CD4-positive, alpha-beta T cell treated with Interleukin-21 for 1 hour (primary cell): Measurements from ENCODE around the gene PCBD1.
"Not testable (repeated sequence)": the region's sequence is repeated elsewhere in the genome, so short reads cannot be mapped to it uniquely, and the experiment has no call there.

Source experiments
- DNase-seq: peaks from one replicate; pipeline ENCODE4 v3.0.0-alpha.2; 2020

Gene PCBD1

DNA sequence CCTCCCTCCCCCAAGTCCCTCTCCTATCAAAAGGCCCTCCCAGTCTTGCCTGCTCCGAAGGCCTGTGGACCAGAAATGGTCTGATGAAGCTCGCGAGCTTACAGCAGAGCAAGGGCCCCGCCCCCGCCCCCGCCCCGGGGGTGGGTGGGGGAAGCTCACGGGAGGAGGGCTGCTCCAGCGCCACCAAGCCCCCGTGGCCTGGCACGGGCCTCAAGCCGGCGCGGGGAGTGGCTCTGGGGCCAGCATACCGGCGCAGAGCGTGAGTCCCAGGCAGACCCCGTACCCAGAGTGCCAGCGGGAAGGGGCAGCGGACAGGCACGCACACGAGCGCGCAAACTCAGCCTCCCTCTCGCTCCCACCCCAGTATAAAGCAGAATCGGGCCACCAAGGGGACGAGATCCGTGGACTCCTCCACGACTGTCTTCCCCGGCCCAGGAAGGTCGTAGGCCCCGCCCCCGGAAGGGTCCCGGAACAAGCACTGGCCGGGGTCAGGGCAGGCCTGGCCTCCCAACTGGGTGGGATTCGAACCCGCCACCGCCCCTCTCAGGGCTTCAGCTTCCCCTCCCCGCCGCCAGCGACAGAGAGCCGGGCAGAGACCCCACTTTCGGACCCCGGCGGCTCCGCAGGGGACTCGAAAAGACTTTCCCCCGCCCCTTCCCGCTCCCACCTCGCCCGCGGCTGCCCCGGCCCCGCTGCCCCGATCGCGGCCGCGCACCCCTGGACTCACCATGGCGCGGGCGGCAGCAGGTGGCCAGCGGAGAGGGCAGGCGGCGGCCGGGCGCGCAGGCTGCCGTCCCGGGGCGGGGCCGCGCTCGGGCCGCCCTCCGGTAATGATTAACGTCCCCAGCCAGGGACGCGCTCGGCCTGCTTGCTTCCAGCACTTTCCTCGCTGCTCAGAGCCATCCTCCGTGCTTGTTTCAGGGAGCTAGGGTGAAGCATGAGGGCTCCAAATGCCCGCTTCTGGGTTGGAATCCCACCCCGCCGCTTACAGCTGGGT, at the start of gene PCBD1:
Gene PCBD1 (minus strand): TSS at position 762 of the 997 bp plus-strand sequence. CDS start 32 bp downstream, at position 730.
- DNase-seq = peak; percentile 74

DNA sequence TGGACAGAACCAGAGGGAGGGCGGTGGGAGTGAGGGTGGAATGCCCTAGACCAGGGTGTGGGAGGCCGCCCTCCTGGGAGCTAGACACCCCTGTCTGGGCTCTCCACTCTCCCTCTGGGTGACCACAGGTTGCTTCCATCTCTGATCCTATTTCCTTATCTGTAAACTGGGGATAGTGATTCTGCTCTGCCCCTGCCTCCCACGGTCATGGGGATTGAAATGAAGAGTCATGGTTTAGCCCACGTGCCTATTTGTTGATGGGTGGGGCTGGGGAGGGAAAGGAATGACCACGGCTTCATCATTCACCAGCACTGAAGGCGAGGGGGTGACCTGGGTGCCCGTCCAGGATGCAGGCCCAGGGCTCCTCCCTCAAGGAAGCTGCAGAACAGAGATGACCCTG, 49.3 kb upstream of the PCBD1 start:
- no peak for DNase-seq

DNA sequence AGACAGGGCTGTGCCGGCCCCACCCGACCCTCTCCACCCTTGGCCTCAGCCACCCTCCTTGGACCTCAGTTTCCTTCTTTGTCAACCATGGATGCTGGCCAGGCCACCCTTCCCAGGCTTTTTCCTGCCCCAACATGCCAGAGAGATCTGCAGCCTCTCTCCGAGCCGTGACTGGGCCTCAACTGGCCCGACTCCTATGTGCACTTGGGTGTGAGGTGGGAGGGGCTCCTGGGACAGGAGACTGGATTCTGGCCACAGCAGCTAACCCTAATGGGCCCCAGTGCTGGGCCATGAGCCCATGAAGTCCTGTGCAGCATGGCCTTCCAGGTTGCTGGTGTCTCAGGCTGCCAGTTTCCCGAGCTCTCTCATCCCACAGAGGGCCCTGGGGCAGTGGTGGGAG, 47.7 kb upstream of the PCBD1 start:
- no peak for DNase-seq

DNA sequence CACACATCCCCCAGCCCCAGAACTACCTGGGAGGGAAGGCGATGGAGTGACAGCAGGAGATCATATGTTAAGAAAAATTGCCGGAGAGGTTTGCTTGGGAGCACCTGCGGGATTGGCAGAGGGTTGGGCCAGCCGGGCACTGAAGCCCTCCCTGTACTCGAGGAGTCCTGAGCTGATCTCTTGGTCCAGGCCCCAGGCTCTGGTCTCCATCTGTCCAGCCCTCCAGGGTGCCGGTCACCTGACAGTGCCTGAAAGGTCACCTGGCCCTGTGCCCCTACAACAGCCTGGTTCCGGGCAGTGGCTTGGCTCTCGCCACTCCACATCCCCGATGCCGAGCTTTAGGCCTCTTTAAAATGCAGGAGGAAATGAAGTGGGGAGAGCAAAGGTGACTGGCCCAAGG, 47.3 kb upstream of the PCBD1 start:
- DNase-seq = no peak

DNA sequence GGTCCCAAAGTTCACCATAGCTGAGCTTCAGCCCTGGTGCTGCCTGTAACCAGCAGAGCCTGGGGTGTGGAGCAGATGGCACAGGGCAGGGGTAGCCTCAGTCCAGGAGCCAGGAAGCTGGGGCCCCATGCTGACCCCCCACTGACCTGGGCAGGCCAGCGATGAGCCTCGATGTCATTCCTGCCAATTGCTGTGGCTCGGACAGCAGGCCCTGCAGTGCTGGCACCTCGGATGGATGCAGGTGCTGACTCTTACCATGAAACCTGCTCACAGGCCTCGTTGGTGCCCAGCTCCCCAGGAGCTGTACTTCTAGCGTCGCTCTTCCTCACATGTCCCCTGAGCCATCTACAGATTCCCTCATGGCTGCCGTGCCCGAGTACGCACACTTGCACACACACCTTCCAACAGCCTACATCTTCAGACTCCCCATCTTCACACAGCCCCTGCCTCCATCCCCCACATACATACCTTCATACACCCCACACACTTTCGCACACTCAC, 46.8 kb upstream of the PCBD1 start:
- DNase-seq = no peak

DNA sequence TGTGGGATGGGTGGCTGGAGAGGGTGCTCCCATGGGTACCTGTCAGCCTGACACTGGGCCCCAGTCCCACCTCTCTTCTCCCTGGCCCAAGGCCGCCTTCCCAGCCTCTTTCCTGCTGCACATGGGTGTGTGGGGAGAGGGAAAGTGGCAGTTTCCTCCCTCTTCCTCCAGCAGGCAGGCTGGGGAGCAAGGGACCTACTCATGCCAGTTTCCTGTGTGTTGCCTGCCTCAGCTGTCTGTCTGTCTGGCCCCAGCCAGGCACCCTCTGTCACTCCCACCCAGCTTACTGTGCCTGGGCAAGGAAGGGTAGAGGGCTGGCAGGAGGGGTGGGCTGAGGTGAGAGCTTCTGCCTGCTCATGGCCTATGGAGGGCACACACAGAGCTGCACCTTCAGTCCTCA, 46.3 kb upstream of the PCBD1 start:
- no peak for DNase-seq

DNA sequence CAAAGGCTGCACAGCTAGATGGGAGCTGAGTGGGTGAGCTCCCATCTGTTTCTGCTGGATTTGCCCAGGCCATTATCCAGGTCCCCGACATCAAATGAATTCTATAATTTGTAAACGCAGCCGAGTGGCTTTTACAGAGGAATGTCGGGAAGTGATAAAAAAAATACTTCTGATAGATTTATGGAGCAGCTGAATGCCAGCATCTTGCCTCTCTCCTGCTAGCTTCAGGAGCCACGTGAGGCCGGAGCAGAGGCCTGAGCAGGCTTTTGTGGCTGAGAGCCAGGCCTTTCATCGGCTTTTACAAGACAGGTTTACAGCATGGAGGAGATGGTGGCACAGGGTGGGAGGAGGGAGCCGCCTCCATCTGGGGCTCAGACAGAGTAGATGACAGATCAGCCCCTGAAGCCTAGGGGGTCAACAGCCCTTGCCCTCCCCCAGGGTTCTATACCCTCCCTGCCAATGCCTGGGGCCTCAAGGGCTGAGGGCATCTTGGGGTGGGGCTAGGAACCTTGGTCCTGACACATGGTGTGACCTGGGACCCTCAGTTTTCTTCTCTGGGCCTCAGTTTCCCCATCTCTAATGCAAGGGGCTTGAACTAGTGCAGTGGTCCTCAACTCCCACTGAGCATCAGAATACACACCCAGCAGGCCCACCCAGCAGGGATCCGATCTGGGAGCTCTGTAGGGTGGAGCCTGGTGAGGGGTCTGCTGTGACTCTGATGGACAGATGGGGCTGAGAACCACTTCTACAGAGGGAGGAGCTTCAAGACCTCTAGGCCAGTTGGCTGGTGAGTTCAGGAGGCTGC, 44.2 kb upstream of the PCBD1 start:
- no peak for DNase-seq

DNA sequence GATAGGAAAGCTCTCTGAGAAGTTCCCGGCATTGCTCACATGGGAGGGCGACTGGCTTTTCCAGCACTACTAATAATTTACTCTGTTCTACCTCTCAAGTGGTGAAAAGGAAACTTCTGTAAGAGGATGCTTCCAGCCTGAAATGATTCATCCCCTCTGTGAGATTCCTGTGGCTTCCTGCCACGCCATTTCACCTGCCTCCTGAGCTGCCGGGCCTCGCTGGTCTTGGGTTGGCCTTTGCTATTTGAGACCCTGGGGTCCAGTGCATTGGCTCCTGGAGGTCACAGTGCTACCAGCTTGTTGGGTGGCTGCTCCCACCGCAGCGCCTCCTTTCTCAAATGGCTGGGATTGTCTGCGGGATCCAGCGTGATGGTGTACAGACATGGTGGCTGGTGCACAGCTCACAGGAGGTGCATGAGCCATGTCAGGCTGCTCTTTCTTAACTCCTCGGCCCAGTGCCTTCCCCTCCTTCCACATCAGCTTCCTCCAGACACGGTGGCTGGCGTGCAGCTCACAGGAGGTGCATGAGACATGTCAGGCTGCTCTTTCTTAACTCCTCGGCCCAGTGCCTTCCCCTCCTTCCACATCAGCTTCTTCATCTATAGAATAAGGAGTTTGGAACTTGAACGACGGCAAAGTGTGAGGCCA, 42.9 kb upstream of the PCBD1 start:
- DNase-seq = no peak

DNA sequence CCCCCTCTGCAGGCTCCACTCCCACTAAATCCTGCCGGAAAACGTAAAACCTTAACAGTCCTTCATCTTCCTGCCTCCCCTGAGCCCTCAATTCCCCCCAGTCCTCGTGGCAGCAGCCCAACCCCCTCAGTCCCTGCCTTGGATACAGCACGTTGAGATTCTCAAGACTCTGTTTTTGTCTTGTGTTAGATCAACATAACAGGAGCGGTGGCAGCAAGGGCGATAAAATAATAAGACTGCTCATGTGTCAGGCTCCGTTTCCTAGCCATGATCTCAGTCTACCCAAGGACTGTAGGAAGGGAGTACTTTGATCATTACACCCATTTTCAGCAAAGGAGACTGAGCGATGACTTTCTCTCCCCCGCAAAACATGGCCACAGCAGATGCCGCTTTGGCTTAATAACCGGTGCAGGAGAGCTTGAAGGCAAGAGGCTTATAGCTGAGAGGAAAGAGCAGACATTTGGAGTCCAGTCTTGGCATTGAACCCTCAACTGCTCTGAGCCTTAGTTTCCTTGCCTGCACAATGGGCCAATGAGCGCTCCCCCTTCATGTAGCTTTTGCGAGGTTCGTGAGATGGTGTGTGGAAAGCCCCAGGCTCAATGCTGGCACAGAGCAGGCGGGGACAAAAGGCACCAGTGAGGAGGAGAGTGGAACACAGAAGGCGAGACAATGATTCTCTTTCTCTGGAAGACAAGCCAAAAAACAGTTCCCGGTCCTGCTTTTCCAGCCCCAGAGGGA, 42.1 kb upstream of the PCBD1 start:
- no peak for DNase-seq

DNA sequence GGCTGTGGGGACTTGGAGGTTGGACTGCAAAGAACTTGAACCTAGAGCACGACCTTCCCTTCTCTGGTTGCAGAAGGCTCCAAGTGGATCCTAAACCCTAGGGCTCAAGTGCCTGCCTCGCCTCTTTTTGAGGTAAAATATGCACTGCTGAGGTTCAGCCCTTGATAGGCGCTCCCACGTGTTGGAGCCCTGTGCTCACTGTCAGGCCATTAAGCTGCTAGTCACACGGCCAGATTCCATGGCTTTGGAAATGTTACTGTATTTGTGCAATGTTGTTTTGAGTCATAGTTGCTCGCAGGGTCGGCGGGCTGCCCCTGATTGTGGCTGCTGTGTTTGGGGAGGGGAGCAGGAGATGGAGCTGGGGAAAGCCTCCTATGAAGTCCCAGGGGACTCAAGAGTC, 39.8 kb upstream of the PCBD1 start:
- DNase-seq = no peak

DNA sequence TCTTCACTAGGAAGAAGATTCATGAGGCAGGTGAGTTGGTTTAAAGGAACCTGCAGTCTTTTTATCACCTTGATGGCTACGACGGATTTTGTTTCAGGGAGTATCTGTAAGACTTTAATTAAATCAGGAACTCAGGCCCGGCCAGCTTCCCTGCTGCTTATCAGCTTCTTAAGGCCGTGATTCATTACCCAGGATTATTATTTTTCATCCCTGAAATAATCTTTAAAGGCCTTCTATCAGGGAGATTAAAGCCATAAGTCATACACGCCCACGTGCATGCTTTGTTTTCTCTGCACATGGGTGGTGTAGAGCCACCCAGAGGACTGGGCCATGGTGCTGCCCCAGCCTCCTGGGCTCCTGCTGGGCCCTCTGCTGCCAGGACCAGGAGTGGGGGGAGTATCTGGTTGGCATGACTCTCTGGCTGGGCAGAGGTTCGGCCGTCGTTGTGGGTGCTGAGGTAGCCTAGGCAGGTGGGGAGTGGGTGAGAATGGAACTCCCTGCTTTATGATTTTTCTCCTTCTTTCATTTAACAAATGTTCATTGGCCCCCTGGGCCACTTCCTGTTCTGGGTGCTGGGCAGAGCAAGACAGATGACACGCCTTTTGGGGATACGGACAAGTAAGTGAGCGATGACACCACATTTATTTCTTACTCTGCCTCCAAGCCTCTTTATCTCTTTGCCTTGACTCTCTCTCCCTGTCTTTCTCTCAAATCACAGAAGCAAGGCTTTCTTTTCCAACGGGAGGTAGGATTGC, 39.0 kb upstream of the PCBD1 start:
- DNase-seq = no peak

DNA sequence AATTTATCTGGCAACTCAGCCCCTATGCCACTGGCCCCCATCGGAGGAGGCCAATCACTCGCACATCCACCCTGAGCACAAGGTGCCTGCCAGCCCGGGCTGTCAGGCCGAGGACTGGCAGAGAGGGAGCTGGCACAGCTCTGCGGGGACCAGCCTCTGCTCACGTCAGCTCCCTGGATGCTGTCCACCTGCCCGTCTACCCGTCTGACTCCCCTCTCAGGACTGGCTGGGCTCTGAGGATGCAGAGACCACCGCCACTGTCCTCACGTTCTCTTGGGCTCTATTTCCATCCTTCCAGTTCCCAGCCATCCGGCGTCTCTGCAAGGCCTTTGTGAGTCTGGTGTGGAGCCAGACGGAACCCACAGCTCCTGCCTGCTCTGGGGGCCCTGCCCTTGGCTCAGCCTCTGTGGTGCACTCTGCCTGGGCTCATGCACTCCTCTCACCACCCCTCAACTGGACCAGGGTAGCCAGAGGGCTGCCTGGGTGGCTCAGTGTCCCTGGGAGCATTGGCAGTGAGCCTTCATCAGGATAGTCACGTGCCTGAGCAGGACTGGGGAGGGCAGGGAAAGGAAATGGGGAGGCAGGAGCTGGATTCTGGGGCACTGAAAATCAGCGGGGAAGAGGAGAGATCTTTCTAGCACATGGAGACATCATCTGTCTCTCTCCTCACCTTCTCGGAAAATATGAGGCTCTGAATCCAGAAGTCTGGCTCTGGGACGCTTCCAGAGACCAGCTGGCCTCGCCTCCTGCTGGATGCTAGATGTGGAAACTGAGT, 38.0 kb upstream of the PCBD1 start:
- DNase-seq = no peak

DNA sequence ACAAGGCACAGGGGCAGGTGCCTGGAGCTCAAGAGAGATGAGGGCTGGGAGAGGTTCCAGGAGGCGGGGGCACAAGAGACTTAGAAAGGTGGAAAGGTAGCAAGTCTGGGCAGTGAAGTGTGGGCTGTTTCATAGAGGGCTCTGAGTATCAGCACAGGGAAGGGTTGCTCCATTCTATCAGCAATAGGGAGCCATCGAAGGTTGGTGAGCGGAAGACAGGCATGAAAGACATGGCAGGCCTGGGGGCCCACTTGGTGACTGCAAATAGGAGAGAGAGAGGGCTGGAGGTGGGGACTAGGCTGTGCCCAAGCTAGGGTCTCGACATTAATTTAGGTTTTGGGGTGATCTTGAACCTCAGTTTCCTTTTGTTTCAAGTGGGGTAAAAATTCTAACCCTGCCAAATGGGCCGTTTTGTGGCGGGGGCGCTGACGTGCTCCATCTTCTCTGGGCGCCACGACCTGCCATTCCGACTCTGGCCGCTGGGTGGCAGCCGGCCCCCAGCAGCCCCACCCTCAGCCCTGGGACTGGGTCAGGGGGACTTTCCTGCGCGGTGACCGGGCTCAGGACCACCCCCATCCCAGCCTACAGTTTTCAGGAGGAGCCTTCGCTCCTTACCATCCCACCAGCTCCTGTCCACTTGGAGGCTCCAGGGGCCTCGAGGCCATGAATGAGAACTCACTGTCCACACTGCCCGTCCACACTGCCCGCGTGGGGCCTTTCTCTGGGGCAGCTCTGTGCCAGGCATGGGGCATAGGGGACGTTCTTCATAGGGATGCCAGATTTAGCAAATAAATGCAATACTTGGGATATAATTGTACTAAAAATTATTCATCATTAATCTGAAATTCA, 37.2 kb upstream of the PCBD1 start:
- DNase-seq = peak; percentile 35

DNA sequence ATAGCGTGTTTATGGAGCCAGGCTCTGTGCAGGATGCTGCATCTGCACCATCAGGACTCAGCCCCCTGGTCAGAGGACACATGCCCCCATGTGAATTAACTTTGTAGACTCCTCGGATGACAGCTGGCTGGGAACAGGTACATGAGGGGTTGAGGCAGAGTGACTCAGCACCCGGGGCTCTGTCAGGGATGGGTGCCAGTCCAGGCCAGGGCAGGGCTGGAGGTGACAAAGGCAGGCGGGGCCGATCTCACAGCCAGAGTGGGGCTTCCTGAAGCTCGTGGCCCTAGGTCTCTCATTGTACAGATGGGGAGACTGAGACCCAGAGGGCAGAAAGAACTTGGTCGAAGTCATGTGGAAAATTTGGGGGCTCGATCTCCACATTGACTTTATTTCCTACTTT, 35.3 kb upstream of the PCBD1 start:
- DNase-seq = no peak

DNA sequence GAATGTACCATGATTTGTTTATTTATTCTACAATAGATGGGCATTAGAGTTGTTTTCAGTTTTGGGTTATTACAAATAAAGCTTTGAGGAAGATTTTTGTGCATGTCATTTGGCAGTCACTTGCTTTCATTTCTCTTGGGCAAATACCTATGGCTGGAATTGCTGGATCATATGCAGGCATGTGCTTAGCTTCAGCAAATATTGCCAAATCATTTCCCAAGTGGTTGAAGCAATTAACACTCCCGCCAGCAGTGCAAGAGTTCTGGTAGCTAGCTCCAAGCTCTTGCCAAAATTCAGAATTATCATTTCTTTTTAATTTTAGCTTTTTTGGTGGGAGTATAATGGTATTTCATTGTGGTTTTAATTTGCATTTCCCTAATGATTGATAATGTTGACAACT, 32.9 kb upstream of the PCBD1 start:
- no peak for DNase-seq

DNA sequence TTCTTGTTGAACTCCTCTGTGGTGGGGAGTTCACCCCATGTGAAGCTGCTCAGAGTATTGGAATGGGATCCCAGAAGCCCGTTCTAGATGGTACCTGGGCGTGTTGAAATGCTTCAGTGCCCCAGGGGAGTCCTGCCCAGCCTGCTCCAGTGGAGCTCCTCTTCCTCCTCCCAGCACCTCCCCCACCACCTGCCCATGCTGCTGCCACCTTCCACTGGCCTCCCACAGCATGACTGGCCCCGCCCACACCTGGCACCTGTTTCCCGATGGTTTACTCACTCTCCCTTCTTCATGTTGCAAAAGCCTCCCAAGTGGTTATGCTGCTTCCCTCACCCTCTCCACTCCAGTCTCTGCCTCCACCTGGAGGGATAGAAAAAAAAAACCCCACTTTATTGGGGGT, 32.2 kb upstream of the PCBD1 start:
- DNase-seq = no peak

DNA sequence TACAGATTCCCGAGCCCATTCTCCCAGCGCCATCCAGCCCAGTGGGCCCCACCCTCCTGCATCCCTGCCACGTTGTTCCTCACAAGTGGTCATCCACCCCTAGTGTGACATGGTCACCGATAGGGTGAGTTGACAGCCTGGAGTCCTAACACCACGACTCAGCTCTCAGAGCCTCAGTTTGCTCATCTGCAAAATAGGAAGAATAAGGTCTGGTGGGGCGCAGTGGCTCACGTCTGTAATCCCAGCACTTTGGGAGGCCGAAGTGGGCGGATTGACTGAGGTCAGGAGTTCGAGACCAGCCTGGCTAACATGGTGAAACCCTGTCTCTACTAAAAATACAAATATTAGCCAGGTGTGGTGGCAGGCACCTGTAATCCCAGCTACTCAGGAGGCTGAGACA, 31.5 kb upstream of the PCBD1 start:
- not testable (repeated sequence) for DNase-seq

DNA sequence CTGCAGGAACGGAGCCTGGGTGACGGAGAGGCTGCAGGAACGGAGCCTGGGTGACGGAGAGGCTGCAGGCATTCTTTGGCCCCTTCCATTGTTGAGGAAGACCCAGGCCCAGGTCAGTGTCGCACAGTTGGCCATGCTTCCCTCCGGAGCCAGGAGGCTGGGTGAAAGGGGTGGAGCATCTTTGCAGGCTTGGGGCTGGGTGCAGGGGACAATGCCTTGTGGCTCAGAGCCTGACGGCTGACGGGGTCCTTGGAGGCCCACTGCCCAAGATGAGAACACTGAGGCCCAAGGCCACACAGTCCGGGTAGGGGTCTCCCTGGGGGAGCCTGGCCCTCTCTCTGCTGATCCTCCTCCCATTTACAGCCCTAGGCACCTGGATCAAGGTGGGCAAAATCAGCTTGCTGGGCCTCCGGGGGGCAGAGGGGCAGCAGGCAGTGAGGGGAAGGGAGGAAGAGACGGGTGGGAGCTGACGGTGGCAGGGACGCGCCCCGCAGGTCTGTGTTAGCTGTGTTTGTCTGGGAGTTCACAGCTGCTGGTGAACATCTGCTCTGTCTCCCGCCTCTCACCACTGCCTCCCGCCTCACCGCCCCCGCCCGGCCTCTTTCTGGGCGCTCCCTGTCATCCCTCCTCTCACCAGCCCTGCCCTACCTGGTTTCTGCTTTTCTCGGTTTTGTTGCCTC, 30.6 kb upstream of the PCBD1 start:
- DNase-seq = no peak

DNA sequence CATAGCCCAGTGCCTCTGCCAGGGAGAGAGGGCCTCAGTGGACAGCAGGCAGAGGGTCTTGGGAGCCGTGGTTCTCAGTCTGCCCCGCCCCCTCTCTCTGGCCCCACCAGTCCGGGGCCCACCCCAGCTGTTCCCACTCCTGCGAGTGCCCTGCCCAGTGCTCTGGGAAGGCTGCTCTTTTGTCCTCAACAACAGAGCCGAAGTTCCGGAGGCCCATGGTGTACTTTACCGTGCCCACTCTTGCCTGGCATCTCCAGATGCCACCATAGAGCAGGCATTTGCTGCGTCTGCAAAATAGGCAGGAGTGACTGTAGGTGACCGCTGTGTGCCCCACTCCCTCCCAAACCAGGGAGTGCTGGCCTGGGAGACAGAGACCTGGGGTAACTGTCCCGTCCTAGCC, 29.3 kb upstream of the PCBD1 start:
- DNase-seq = no peak
